Activated naive CD4-positive, alpha-beta T cell treated with anti-CD3 and anti-CD28 coated beads for 36 hours (primary cell): ENCODE data around the gene TMEM126B. TPM values are rescaled to one million over a fixed set of nuclear protein-coding genes. Genes with fewer than 3 reads are reported as not detected.
A peak's percentile ranks its signal among the peaks of the same experiment; 100 is the strongest.
"Not testable (repeated sequence)": the region's sequence is repeated elsewhere in the genome, so short reads cannot be mapped to it uniquely, and the experiment has no call there.

Source experiments
- CTCF ChIA-PET: fragments of 350-600 bp; sonication (Branson Sonifier 250); formaldehyde crosslinking; loops from one replicate; lab custom pipeline; 2021; ENCODE audit warnings: antibody characterized with exemption; lab: Charles Lee
- DNase-seq: peaks from one replicate; pipeline ENCODE4 v3.0.0-alpha.2; 2020
- H3K27ac Mint-ChIP-seq: one replicate; pipeline ENCODE4 v1.8.0; 2021; ENCODE audit warnings: mild to moderate bottlenecking, mixed read lengths
- H3K27me3 Mint-ChIP-seq: one replicate; pipeline ENCODE4 v1.8.0; 2021; ENCODE audit warnings: low read depth, mixed read lengths
- H3K36me3 Mint-ChIP-seq: one replicate; pipeline ENCODE4 v1.8.0; 2021; ENCODE audit warnings: low read depth, mixed read lengths
- H3K4me1 Mint-ChIP-seq: one replicate; pipeline ENCODE4 v1.8.0; 2021; ENCODE audit warnings: low read depth, mixed read lengths
- H3K4me3 Mint-ChIP-seq: one replicate; pipeline ENCODE4 v1.8.0; 2021; ENCODE audit warnings: mild to moderate bottlenecking, moderate library complexity, mixed read lengths
- H3K9me3 Mint-ChIP-seq: one replicate; pipeline ENCODE4 v1.8.0; 2021; ENCODE audit warnings: mixed read lengths
- intact Hi-C: fragments of 100-400 bp; cut with micrococcal nuclease; formaldehyde crosslinking; loops from one replicate; pipeline ENCODE4 v1.15.1; 2023
- total RNA-seq, 2 experiments: library from RNA; stranded (reverse); gene quantifications; one replicate each; pipeline ENCODE4 v1.2.3, GENCODE V29; 2021

The TMEM126B gene
- total RNA-seq, result 10 to 100 TPM; 72.6 to 79.0 TPM

DNA sequence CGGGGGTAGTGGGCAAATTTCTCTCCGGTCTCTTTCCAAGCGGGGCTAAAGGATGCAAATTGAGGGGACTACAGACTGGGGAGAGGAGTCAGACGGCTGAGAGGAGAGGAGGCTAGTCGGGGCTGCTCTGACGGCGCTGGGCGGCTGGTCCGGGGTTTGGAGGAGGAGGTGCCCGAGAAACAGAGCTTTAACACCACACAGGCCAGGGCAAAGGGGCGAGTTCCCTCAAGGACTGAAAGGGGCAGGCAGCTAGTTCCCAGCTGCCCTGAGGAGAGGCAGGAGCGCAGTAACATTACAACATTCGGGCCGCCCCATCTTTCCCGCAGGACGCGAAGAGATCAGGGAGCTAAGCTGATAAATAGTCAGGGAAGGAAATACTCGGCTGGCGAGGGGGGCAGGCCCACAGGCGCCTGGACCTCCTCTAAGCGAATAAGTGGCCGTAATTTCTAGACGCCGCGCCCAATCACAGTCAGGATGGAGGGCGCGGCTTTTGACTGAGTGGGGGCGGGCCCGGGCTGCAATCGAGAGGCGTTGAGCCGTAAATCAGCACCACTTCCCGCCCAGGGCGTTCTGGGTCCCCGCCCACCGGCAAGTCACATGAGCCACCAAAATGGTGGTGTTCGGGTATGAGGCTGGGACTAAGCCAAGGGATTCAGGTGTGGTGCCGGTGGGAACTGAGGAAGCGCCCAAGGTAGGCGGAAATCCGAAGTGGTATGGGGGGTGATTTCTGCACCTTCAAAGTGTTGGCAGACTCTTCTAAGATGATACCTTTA, at the start of gene TMEM126B:
Gene TMEM126B, plus strand, starts transcription at position 596 of the 773 bp plus-strand sequence. Its CDS starts 15 bp downstream, at position 611.
- Mint-ChIP-seq H3K27ac (peak within 1 kb of the TSS; percentile 96), H3K27me3 (no peaks in the 10 kb centered on the region), H3K9me3 (no peaks in the 10 kb centered on the region), H3K36me3 (peaks cover 14% of the 10 kb centered on the region), H3K4me3 (peak within 1 kb of the TSS; percentile 99), H3K4me1 (peaks cover 33% of the 10 kb centered on the region)
- CTCF ChIA-PET, result interaction anchor here (0.9 kb wide), 1 partner anchor 11 kb away, joined by 4 read pairs; no protein-coding TSS in a partner anchor
- peak; percentile 98 for DNase-seq
- intact Hi-C loops, result loop anchor here (1.0 to 10.0 kb wide), 14 partner anchors 19 to 1407 kb away; partner anchors contain the start of genes HIKESHI, PICALM, TMEM126A and TMEM135

DNA sequence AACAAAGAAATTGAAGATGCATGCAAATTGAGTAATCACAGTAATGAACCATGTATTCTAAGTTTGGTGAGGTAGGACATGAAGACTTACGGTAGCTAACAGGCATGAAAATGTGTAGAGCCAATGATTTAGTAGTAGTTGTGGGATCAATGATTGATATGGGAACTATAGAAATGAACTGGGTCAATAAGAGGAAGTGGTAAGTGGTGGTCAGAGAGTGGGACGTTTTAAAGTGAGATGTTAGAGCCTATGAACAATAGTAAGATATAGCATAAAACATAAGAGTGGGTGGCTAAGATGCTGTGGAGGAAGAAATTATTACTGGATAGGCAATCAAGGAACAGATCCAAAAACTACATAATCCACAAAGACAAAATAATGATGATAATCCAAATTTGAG, 46.3 kb upstream of the TMEM126B start:
- no peak overlapping the region for H3K4me3 Mint-ChIP-seq
- CTCF ChIA-PET, result no interaction called here

GRCh38 chr11:85589373-85589772, 39.0 kb upstream of the TMEM126B start:
- Mint-ChIP-seq H3K27me3 (no peaks in the 10 kb centered on the region), H3K4me3 (no peak overlapping the region), H3K36me3 (peaks cover 3% of the 10 kb centered on the region), H3K9me3 (peaks cover 5% of the 10 kb centered on the region), H3K27ac (no peak overlapping the region), H3K4me1 (no peaks in the 10 kb centered on the region)
- DNase-seq, result no peak
- CTCF ChIA-PET, result no interaction called here
- intact Hi-C loops, result no loop called here

More for the DNA sequence above, 46.3 kb upstream of the TMEM126B start:
- no peak overlapping the region for H3K27ac Mint-ChIP-seq
- peaks cover 3% of the 10 kb centered on the region for H3K27me3 Mint-ChIP-seq
- H3K9me3 Mint-ChIP-seq, result no peaks in the 10 kb centered on the region
- no peaks in the 10 kb centered on the region for H3K4me1 Mint-ChIP-seq
- no peak for DNase-seq
- no peaks in the 10 kb centered on the region for H3K36me3 Mint-ChIP-seq
- intact Hi-C loops, result no loop called here

DNA sequence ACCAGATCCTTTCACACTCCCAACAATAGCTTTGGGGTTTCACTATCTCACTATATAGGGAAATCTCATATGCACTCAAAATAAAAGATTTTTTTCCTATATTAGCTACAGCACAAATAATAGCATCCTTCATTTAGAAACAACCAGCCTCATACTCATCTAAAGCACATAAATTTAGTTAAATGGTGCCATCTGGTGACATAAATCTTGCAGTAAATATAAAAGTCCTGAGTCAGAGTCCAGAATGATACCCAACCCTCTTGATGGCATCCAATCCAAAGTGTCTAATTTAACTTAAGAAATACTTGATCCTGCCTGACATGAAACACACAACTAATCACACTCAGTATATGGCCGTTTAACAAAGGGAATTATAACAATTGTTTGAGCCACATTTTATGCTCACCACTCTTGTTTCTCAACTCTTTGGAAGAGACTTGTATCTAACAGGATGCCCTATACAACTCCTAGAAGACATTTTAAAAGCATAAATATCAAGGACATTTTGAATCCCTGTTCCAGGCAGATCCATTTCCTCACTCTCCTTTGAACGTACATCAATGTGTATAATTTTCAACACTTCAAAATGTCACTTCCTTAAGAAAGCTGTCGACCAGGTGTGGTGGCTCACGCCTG, 37.4 kb upstream of the TMEM126B start:
- peaks cover 3% of the 10 kb centered on the region for H3K36me3 Mint-ChIP-seq
- H3K9me3 Mint-ChIP-seq, result peaks cover 5% of the 10 kb centered on the region
- H3K27ac Mint-ChIP-seq, result no peak overlapping the region
- CTCF ChIA-PET, result interaction anchor here (0.7 to 0.8 kb wide), 4 partner anchors 16 to 296 kb away, joined by 3 read pairs; partner anchors contain the start of gene TMEM126A
- no peaks in the 10 kb centered on the region for H3K4me1 Mint-ChIP-seq
- H3K4me3 Mint-ChIP-seq, result no peak overlapping the region
- no peaks in the 10 kb centered on the region for H3K27me3 Mint-ChIP-seq
- DNase-seq, result no peak
- intact Hi-C loops, result loop anchor here (1.0 to 10.0 kb wide), 5 partner anchors 234 to 1754 kb away; no protein-coding TSS in a partner anchor

DNA sequence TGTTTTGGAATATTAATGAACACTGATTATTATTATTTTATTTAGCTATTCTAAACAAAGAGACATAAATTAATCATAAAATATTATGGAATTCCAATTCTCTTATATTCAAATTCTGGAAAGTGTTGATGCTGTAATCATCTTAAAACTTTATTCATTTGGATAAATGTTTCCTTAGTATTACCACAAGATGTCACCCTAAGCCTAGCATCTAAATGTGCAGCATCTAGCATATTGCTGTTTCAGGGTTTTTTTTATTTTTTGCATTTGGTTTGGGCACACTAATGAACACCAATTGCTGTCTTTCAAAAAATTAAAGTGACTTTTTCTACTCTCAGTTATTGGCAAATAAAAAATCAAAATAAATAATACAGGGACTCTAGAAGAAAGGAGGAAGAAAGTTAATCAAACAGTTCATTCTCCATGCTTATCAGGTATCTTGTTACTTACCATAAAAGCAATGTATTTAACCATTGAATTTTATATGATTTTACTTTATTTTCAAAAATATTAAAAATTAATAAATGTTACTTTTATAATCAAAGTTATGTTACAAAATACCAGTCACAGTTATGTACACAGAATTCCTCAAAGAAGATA, 33.0 kb upstream of the TMEM126B start:
- Mint-ChIP-seq H3K4me3 (no peak overlapping the region), H3K27me3 (no peaks in the 10 kb centered on the region), H3K9me3 (no peaks in the 10 kb centered on the region), H3K27ac (no peak overlapping the region), H3K4me1 (no peaks in the 10 kb centered on the region), H3K36me3 (no peaks in the 10 kb centered on the region)
- CTCF ChIA-PET, result interaction anchor here (0.7 to 1.5 kb wide), 4 partner anchors 30 to 906 kb away, joined by 3 to 5 read pairs (median 3); partner anchors contain the start of gene TMEM126A
- intact Hi-C loops, result loop anchor here (1.0 to 10.0 kb wide), 14 partner anchors 33 to 1222 kb away; partner anchors contain the start of genes TMEM126A and TMEM126B
- DNase-seq, result no peak

- intact Hi-C loops, result loop anchor here (5.0 to 10.0 kb wide), 5 partner anchors 228 to 1220 kb away; no protein-coding TSS in a partner anchor
- no peaks in the 10 kb centered on the region for H3K4me1 Mint-ChIP-seq
- H3K27ac Mint-ChIP-seq, result no peak overlapping the region
- CTCF ChIA-PET, result no interaction called here
- no peaks in the 10 kb centered on the region for H3K36me3 Mint-ChIP-seq
- H3K4me3 Mint-ChIP-seq, result no peak overlapping the region
- no peak for DNase-seq
- no peaks in the 10 kb centered on the region for H3K27me3 Mint-ChIP-seq
- H3K9me3 Mint-ChIP-seq, result no peaks in the 10 kb centered on the region
Measured at GRCh38 chr11:85596886-85597285, 31.5 kb upstream of the TMEM126B start.

- CTCF ChIA-PET, result interaction anchor here (0.5 kb wide), 1 partner anchor 396 kb away, joined by 3 read pairs; no protein-coding TSS in a partner anchor
- intact Hi-C loops, result loop anchor here (5.0 to 10.0 kb wide), 5 partner anchors 226 to 1218 kb away; no protein-coding TSS in a partner anchor
Measured at GRCh38 chr11:85599083-85599482, 29.3 kb upstream of the TMEM126B start.

DNA sequence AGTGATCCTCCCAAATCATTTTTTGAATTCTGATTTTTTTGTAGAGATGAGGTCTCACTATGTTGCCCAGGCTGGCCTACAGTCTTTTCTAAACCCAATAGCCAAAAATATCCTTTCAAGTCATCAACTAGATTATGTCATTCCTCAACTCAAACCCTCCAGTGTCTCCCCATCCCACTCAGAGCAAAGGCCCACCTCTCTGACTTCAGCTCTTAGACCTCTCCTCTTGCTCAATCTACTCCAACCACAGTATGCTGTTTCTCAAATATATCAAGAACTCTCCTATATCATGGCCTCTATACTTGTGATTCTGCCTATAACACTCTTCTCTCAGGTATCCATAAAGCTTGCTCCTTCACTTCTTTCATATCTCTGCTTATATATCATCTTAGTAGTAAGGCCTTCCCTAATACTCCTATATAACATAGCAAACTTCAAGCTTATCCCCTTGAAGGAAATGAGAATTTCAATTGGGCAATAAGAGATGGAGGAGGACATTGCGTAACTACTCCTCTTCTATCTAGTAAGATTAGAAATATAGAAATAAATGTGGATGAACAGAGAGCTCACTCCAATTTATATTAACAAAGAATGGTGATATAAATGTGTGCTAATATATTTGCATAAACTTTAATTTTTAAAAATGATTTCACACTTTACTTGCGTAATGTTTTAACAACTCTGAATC, 25.7 kb upstream of the TMEM126B start:
- H3K36me3 Mint-ChIP-seq, result no peaks in the 10 kb centered on the region
- H3K9me3 Mint-ChIP-seq, result no peaks in the 10 kb centered on the region
- no peaks in the 10 kb centered on the region for H3K4me1 Mint-ChIP-seq
- H3K4me3 Mint-ChIP-seq, result no peak overlapping the region
- CTCF ChIA-PET, result no interaction called here
- H3K27me3 Mint-ChIP-seq, result no peaks in the 10 kb centered on the region
- H3K27ac Mint-ChIP-seq, result no peak overlapping the region
- intact Hi-C loops, result no loop called here
- no peak for DNase-seq

More at GRCh38 chr11:85599083-85599482, 29.3 kb upstream of the TMEM126B start:
- DNase-seq, result no peak
- H3K36me3 Mint-ChIP-seq, result no peaks in the 10 kb centered on the region
- H3K9me3 Mint-ChIP-seq, result no peaks in the 10 kb centered on the region
- no peak overlapping the region for H3K27ac Mint-ChIP-seq
- no peaks in the 10 kb centered on the region for H3K27me3 Mint-ChIP-seq
- H3K4me3 Mint-ChIP-seq, result no peak overlapping the region
- H3K4me1 Mint-ChIP-seq, result no peaks in the 10 kb centered on the region

DNA sequence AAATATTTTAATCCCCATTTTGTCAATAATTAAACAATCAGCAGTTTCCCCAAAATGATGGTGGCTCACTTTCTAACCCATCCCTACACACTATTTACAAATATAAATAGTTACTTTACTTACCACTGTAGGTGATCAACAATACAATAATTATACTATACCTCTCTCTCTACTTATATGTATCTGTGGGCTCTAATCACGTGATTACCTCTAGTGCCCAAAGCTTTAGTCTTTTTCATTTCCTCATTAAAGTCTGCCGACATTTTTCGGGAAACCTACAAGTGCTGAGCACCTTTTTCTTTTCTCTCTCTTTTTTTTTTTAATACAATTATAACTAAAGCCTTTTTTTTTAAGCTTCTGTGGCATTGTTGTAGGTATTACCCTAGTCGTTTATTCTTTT, 25.2 kb upstream of the TMEM126B start:
- no peaks in the 10 kb centered on the region for H3K4me1 Mint-ChIP-seq
- CTCF ChIA-PET, result no interaction called here
- H3K4me3 Mint-ChIP-seq, result no peak overlapping the region
- no peak overlapping the region for H3K27ac Mint-ChIP-seq
- no peaks in the 10 kb centered on the region for H3K36me3 Mint-ChIP-seq
- H3K9me3 Mint-ChIP-seq, result no peaks in the 10 kb centered on the region
- DNase-seq, result no peak
- intact Hi-C loops, result no loop called here
- no peaks in the 10 kb centered on the region for H3K27me3 Mint-ChIP-seq

GRCh38 chr11:85606237-85606636, 22.2 kb upstream of the TMEM126B start:
- CTCF ChIA-PET, H3K4me3 Mint-ChIP-seq, DNase-seq, H3K36me3 Mint-ChIP-seq, H3K27me3 Mint-ChIP-seq, H3K27ac Mint-ChIP-seq, H3K4me1 Mint-ChIP-seq, H3K9me3 Mint-ChIP-seq, intact Hi-C loops: not testable (repeated sequence)

GRCh38 chr11:85608621-85609020, 19.8 kb upstream of the TMEM126B start:
- intact Hi-C loops, DNase-seq, CTCF ChIA-PET, H3K36me3 Mint-ChIP-seq, H3K4me3 Mint-ChIP-seq, H3K27me3 Mint-ChIP-seq, H3K27ac Mint-ChIP-seq, H3K9me3 Mint-ChIP-seq, H3K4me1 Mint-ChIP-seq: not testable (repeated sequence)
